ENCODE results near the gene A2M. TPM values are rescaled to one million over a fixed set of nuclear protein-coding genes. Genes with fewer than 3 reads are reported as not detected.
"Not testable (repeated sequence)": the region's sequence is repeated elsewhere in the genome, so short reads cannot be mapped to it uniquely, and the experiment has no call there.

Gene A2M
- total RNA-seq, 1 experiment from 2014 or later: not detected

DNA sequence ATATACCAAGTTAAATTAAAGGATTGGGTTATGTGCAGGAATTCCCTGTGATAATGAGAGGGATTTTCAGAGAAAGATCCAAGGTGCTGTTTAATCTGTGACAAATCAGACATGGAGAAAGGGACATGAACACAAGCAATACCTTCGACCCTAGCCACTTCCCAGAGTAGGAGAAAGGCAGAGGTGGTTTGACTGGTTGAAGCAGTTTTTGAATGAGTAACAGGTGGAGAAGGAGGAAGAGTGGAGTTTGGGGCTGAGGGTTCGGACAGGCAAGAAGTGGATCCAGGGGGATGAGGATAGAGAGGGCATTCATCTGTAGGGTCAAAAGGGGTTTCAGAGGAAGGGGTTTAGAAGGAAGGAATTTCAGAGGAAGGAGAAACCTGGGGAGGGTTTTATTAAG lies 27.4 kb upstream of the A2M start:
- intact Hi-C loops (cut with micrococcal nuclease; ENCODE audit: unreplicated experiment): no loop called here
- no peaks in the 10 kb centered on the region for H3K27me3 Mint-ChIP-seq (ENCODE audit: unreplicated experiment)
- H3K36me3 Mint-ChIP-seq (ENCODE audit: insufficient read depth, unreplicated experiment): peaks cover 10% of the 10 kb centered on the region
- DNase-seq: peak; percentile 56
- TF ChIP-seq, protein P1, sequence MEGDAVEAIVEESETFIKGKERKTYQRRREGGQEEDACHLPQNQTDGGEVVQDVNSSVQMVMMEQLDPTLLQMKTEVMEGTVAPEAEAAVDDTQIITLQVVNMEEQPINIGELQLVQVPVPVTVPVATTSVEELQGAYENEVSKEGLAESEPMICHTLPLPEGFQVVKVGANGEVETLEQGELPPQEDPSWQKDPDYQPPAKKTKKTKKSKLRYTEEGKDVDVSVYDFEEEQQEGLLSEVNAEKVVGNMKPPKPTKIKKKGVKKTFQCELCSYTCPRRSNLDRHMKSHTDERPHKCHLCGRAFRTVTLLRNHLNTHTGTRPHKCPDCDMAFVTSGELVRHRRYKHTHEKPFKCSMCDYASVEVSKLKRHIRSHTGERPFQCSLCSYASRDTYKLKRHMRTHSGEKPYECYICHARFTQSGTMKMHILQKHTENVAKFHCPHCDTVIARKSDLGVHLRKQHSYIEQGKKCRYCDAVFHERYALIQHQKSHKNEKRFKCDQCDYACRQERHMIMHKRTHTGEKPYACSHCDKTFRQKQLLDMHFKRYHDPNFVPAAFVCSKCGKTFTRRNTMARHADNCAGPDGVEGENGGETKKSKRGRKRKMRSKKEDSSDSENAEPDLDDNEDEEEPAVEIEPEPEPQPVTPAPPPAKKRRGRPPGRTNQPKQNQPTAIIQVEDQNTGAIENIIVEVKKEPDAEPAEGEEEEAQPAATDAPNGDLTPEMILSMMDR (IDR thresholded peaks at IDR 0.05; ENCODE audit: unreplicated experiment): no peak
- H3K27ac Mint-ChIP-seq (ENCODE audit: unreplicated experiment): peak overlapping the region; percentile 57
- CTCF ChIA-PET: no interaction called here
- H3K4me3 Mint-ChIP-seq (ENCODE audit: low read depth, unreplicated experiment): peak overlapping the region; percentile 6
- peaks cover 18% of the 10 kb centered on the region for H3K9me3 Mint-ChIP-seq (ENCODE audit: low read depth, unreplicated experiment)
- BruUV-seq (replicated peaks): no TSS peak
- peaks cover 10% of the 10 kb centered on the region for H3K4me1 Mint-ChIP-seq (ENCODE audit: low read depth, unreplicated experiment)

DNA sequence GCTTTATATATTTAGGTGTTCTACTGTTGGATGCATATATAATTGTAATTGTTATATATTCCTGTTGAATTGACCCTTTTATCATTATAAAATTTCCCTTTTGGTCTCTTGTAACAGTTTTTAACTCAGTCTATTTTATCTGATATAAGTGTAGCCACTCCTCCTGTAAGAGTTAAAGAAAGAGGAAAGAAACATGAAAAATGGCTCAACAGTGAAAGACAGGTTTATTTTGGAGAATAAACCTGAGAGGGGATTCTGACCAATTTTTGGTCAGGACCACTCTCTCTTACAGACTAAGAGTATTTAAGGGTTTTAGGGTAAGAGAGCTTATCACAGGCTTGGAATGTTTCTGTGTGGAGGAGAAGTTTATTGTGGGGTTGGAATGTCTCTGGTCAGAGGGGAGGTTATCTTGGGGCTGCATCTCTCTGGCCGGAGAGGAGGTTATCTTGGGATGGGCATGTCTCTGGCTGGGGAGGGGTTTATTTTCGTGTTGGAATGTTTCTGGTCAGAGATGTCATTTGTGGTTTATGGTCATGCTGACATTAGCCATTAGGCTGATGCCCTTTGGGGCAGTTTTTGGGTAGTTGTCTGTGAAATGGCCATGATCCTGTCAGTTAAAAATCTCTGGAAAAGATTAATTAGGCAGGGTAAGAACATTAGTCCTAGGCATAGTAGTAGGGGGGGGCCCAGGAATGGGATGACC lies 24.0 kb upstream of the A2M start:
- intact Hi-C loops (cut with micrococcal nuclease; ENCODE audit: unreplicated experiment); BruUV-seq (replicated peaks); H3K27ac Mint-ChIP-seq (ENCODE audit: unreplicated experiment); H3K4me3 Mint-ChIP-seq (ENCODE audit: low read depth, unreplicated experiment); DNase-seq; CTCF ChIA-PET; H3K4me1 Mint-ChIP-seq (ENCODE audit: low read depth, unreplicated experiment); H3K27me3 Mint-ChIP-seq (ENCODE audit: unreplicated experiment): not testable (repeated sequence)
- H3K36me3 Mint-ChIP-seq (ENCODE audit: insufficient read depth, unreplicated experiment): peaks cover 10% of the 10 kb centered on the region
- peaks cover 10% of the 10 kb centered on the region for H3K9me3 Mint-ChIP-seq (ENCODE audit: low read depth, unreplicated experiment)

DNA sequence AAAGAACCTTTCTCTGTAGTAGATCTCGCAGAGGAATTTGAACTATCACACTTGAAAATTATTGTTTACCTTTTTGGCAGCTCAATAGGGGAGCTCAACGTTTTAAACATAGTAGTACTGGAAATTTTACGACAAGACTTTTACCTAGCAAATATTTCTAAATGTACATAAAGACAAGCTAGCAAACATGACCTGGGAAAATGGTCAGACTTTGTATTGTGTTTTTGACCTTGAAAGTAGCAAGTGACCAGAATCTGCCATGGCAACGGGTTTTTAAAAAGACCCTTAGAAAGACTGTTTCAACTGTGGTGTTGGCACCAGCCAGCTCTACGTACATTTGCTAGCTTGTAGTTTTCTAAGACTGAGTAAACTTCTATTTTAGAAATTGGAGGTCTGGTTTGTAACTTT lies 20.2 kb upstream of the A2M start:
- Mint-ChIP-seq H3K27me3 (ENCODE audit: unreplicated experiment) (no peaks in the 10 kb centered on the region), H3K36me3 (ENCODE audit: insufficient read depth, unreplicated experiment) (no peaks in the 10 kb centered on the region), H3K27ac (ENCODE audit: unreplicated experiment) (no peak overlapping the region), H3K4me3 (ENCODE audit: low read depth, unreplicated experiment) (no peak overlapping the region), H3K9me3 (ENCODE audit: low read depth, unreplicated experiment) (peaks cover 4% of the 10 kb centered on the region), H3K4me1 (ENCODE audit: low read depth, unreplicated experiment) (no peaks in the 10 kb centered on the region)
- TF ChIP-seq, protein P1 (IDR thresholded peaks at IDR 0.05; ENCODE audit: unreplicated experiment): no peak
- no peak for DNase-seq
- CTCF ChIA-PET: interaction anchor here (1.3 kb wide), 1 partner anchor 196 kb away, joined by 3 read pairs; no protein-coding TSS in a partner anchor
- intact Hi-C loops (cut with micrococcal nuclease; ENCODE audit: unreplicated experiment): no loop called here
- BruUV-seq (replicated peaks): no TSS peak

DNA sequence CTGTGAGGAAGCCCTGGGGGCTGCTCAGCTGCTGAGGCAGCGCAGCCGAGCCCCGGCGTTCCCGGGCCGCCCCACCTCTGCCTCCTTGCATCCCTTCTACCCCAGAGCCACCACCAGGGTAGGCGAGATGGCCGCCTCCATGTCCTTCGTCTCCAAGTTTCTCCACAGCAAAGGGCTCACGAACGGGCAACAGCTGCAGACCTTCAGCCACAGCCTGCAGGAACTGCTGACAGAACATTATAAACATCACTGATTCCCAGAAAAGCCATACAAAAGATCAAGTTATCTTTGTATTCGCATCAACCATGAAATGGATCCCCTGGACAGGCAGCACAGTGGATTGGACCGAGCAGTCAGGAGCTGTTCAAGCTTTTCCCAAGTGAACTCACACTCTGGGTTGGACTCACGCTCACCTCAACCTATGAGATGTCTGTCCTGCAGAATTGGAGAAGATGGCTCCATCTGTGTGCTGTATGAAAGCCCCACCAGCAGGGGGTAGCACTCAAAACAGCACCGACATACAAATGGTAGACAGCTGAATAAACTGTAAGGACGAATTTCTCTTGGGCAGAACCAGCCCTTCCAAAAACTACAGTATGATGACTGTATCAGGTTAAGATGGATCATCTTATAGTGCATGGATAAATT lies 19.4 kb upstream of the A2M start:
- Mint-ChIP-seq H3K36me3 (ENCODE audit: insufficient read depth, unreplicated experiment) (no peaks in the 10 kb centered on the region), H3K27me3 (ENCODE audit: unreplicated experiment) (no peaks in the 10 kb centered on the region), H3K4me1 (ENCODE audit: low read depth, unreplicated experiment) (no peaks in the 10 kb centered on the region), H3K9me3 (ENCODE audit: low read depth, unreplicated experiment) (peaks cover 4% of the 10 kb centered on the region), H3K4me3 (ENCODE audit: low read depth, unreplicated experiment) (no peak overlapping the region), H3K27ac (ENCODE audit: unreplicated experiment) (no peak overlapping the region)
- CTCF ChIA-PET: interaction anchor here (1.3 kb wide), 1 partner anchor 196 kb away, joined by 3 read pairs; no protein-coding TSS in a partner anchor
- intact Hi-C loops (cut with micrococcal nuclease; ENCODE audit: unreplicated experiment): no loop called here
- TF ChIP-seq, protein P1 (IDR thresholded peaks at IDR 0.05; ENCODE audit: unreplicated experiment): no peak
- DNase-seq: peak; percentile 11
- BruUV-seq (replicated peaks): no TSS peak
